Esophagus (tissue), 2 donors: Measurements from ENCODE around the gene VPS35L. TPM values are rescaled to one million over a fixed set of nuclear protein-coding genes. Genes with fewer than 3 reads are reported as not detected.
"Not testable (repeated sequence)": the region's sequence is repeated elsewhere in the genome, so short reads cannot be mapped to it uniquely, and the experiment has no call there.

Experiments used
- H3K27ac ChIP-seq, 2 donors: one replicate each; pipeline ENCODE4 v1.5.1; 2013; ENCODE audit warnings: low read depth in 2 of 2, mild to moderate bottlenecking in 2 of 2, inconsistent platforms in 1 of 2, low read length in 1 of 2, moderate library complexity in 1 of 2
- H3K27me3 ChIP-seq, 2 donors: one replicate each; pipeline ENCODE4 v1.6.1; 2013; ENCODE audit warnings: low read length in 2 of 2, control low read depth in 1 of 2, mild to moderate bottlenecking in 1 of 2; ENCODE audit not compliant: insufficient read depth in 2 of 2, control insufficient read depth in 1 of 2
- H3K36me3 ChIP-seq, 2 donors: one replicate each; pipeline ENCODE4 v1.6.1; 2013; ENCODE audit warnings: low read length in 1 of 2; ENCODE audit not compliant: control insufficient read depth in 2 of 2, insufficient read depth in 2 of 2
- H3K4me1 ChIP-seq, 2 donors: one replicate each; pipeline ENCODE4 v1.6.1; 2013; ENCODE audit warnings: low read length in 1 of 2; ENCODE audit not compliant: control insufficient read depth in 2 of 2, insufficient read depth in 2 of 2
- H3K4me3 ChIP-seq, 2 donors: one replicate each; pipeline ENCODE4 v1.5.1; 2013; ENCODE audit warnings: low read length in 2 of 2, mild to moderate bottlenecking in 2 of 2, low read depth in 1 of 2, moderate library complexity in 1 of 2
- H3K9me3 ChIP-seq, 2 donors: one replicate each; pipeline ENCODE4 v1.6.1; 2013; ENCODE audit warnings: mild to moderate bottlenecking in 2 of 2, low read depth in 1 of 2, low read length in 1 of 2, moderate library complexity in 1 of 2; ENCODE audit not compliant: control insufficient read depth in 2 of 2, insufficient read depth in 1 of 2
- WGBS, 2 donors: extraction: QIAGEN DNeasy Blood & Tissue Kit; methylation state at CpG; one replicate each; pipeline ENCODE4 v1.1.7; 2013; 5-methylcytosine and 5-hydroxymethylcytosine counted together
- polyA plus RNA-seq, 2 donors: library from polyadenylated mRNA; stranded (reverse); fragments of 200-250 nt; gene quantifications; one replicate each; pipeline ENCODE4 v1.2.3, GENCODE V29; 2013
- donor health status: healthy with polysubstance abuse.
- donor health status: Bipolar disorder and iron deficiency.

The VPS35L gene
- polyA plus RNA-seq, 2 donors, result 21.3 to 25.3 TPM

- 81 to 89% methylated on average over 1 of the region's 1 CpG for WGBS, 2 donors
- H3K4me3 ChIP-seq, result no peak overlapping the region
- peaks cover 3% of the 10 kb centered on the region in 2 donors for H3K36me3 ChIP-seq
- no peaks in the 10 kb centered on the region for H3K27me3 ChIP-seq
- no peaks in the 10 kb centered on the region for H3K9me3 ChIP-seq
- H3K4me1 ChIP-seq, result peaks cover 0 to 2% of the 10 kb centered on the region in 2 donors
- H3K27ac ChIP-seq, result no peak overlapping the region
Measured at GRCh38 chr16:19527161-19527560, 28.3 kb upstream of the VPS35L start.

- Histone ChIP-seq H3K36me3 (peaks cover 3% of the 10 kb centered on the region in 2 donors), H3K27me3 (no peaks in the 10 kb centered on the region), H3K9me3 (no peaks in the 10 kb centered on the region), H3K4me3 (no peak overlapping the region), H3K27ac (no peak overlapping the region), H3K4me1 (peaks cover 0 to 2% of the 10 kb centered on the region in 2 donors)
- WGBS, 2 donors, result 91 to 98% methylated on average over 3 of the region's 3 CpGs
Measured at GRCh38 chr16:19528666-19529065, 26.8 kb upstream of the VPS35L start.

GRCh38 chr16:19532601-19533000 lies 22.9 kb upstream of the VPS35L start:
- Histone ChIP-seq H3K27me3 (no peaks in the 10 kb centered on the region), H3K9me3 (no peaks in the 10 kb centered on the region), H3K27ac (no peak overlapping the region), H3K36me3 (peaks cover 3% of the 10 kb centered on the region in 2 donors), H3K4me3 (no peak overlapping the region), H3K4me1 (no peaks in the 10 kb centered on the region)
- WGBS, 2 donors, result 78 to 79% methylated on average over 1 of the region's 1 CpG

DNA sequence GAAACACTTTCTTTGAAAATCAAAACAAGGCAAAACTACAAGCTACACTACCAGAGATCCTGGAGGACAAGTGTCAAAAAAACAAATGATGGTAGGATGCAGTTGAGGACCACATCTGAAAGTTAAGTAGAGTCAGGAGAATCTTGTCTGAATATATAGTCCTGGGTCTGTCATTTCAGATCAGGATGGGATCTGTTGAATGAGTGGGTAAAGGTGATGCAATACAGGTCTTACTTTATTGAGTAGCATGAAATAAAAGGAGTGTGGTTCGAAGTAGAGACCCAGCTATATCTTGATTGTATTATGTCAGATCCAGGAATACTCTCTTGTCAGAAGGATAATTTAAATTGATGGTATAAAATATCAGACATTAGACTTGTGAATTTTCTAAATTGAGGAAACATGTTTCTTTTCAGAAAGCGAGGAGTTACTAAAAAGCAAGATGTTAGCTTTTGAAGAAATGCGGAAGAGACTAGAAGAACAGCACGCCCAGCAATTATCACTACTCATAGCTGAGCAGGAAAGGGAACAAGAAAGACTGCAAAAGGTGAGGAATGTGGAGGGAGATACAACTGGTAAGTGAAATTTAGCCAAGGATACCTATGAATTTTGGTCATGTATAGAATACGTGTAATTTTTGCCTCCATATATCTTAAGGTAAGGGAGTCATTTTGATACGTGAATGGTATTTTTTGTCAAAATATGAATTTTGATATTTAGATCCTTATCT lies 15.1 kb upstream of the VPS35L start:
- Histone ChIP-seq H3K27ac (no peak overlapping the region), H3K27me3 (no peaks in the 10 kb centered on the region), H3K4me3 (no peak overlapping the region), H3K4me1 (no peaks in the 10 kb centered on the region), H3K9me3 (no peaks in the 10 kb centered on the region), H3K36me3 (no peaks in the 10 kb centered on the region)
- 96 to 97% methylated on average over 6 of the region's 6 CpGs for WGBS, 2 donors

DNA sequence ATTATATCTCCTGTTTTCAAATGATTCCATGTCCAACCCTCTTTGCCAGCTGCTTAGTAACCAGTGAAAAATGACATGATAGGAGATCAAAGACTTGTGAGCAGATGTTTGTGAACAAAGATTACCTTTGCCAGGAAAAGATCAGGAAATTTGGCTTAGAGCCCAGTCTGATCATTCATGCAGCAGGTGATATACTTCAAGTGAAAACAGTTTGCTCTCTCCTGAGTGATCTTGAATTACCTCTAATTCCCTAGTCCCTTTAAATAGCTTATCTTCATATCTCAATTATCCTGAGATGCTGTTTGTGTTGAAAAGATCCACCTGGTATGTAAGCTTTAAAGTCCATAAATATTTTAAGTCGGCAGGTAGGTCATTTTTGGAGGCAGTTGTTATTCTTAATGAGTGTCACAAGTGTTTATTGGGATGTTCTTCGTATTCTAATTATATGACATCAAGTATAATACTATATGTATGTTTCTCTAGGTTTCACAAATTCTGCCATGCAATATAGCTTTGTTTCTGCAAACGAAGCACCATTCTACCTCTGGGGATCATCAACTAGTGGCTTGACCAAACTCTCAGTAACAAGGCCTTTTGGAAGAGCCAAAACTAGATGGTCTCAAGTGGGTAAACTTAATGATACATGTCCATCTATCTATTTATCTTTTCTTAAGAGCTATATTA lies 13.2 kb upstream of the VPS35L start:
- H3K36me3 ChIP-seq, result no peaks in the 10 kb centered on the region
- no peak overlapping the region for H3K4me3 ChIP-seq
- H3K27ac ChIP-seq, result no peak overlapping the region
- 68 to 70% methylated on average over 3 of the region's 3 CpGs for WGBS, 2 donors
- no peaks in the 10 kb centered on the region for H3K27me3 ChIP-seq
- no peaks in the 10 kb centered on the region for H3K4me1 ChIP-seq
- H3K9me3 ChIP-seq, result no peaks in the 10 kb centered on the region

GRCh38 chr16:19543278-19543996 lies 12.1 kb upstream of the VPS35L start:
- not testable (repeated sequence) for H3K4me1 ChIP-seq, H3K36me3 ChIP-seq, H3K27me3 ChIP-seq, H3K4me3 ChIP-seq, H3K27ac ChIP-seq, H3K9me3 ChIP-seq
- WGBS, 2 donors, result 77 to 79% methylated on average over 10 of the region's 10 CpGs

- no peak overlapping the region for H3K27ac ChIP-seq
- no peaks in the 10 kb centered on the region for H3K4me1 ChIP-seq
- H3K4me3 ChIP-seq, result no peak overlapping the region
- WGBS, 2 donors, result 91 to 94% methylated on average over 3 of the region's 3 CpGs
- H3K36me3 ChIP-seq, result no peaks in the 10 kb centered on the region
- H3K27me3 ChIP-seq, result no peaks in the 10 kb centered on the region
- no peaks in the 10 kb centered on the region for H3K9me3 ChIP-seq
Measured at GRCh38 chr16:19548144-19548543, 7.4 kb upstream of the VPS35L start.

DNA sequence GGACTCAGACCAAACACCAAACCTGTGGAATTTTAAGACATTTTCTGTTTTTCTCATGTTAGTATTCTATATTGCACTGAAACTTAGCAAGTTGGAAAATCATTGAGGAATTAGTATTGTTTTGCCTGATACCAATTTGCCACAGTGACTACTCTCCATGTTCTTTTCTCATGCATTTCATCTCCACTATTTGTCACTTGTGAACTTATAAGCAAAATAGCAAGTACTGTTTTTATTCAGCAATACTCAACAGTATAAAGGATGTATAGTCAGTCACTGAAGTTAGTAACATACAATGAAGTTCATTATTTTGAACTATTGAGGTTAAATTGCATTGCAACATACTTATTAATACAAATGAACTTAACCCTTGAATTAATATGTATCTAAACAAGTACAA lies 5.8 kb upstream of the VPS35L start:
- Histone ChIP-seq H3K36me3 (no peaks in the 10 kb centered on the region), H3K9me3 (no peaks in the 10 kb centered on the region), H3K27ac (no peak overlapping the region), H3K27me3 (no peaks in the 10 kb centered on the region), H3K4me1 (no peaks in the 10 kb centered on the region), H3K4me3 (no peak overlapping the region)

DNA sequence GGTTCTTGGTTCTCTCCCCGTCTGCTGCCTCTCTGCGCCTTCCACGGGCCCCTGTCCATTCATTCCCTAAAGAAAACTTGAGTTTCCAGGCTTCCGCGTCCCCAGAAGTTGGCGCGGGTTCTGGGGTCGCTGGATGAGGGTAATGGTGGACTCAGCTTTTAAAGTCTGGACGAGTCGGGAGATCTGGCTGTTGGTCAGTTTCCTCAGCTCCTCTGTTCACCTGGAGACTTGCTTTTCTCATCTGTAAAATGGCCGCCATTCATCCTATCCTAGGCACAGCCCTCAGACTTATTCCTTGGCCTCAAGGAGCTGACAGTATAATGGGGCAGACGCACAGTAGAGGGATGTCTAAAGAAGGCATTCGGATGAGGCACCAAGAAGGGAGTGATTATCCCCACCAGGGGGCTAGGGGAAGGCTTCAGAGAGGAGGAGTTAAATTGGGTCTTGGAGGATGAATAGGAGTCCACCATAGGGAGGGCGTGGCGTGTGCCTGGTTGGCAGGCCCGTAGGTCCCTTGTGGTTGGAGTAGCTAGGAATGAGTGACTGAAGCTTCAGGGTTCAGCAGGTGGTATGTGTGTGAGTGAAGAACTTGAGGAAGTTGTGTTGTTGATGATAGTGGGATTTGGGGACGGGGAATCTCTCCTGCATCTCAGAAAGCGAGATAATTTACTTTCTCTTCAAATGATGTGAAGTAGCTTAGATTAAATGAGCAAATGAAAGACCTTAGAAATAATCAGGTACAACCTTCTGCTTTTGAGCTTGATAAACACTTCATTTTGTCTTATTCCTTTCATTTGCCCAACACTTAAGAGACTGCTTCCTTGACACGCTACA lies 652 bp downstream of the VPS35L start:
- 32% methylated on average over 19 of the region's 19 CpGs for WGBS, 2 donors
- Histone ChIP-seq H3K36me3 (no peaks in the 10 kb centered on the region), H3K9me3 (no peaks in the 10 kb centered on the region), H3K4me3 (peak overlapping the region; percentile 70 to 79), H3K4me1 (peaks cover 2 to 4% of the 10 kb centered on the region in 2 donors), H3K27ac (peak overlapping the region; percentile 74 to 93), H3K27me3 (no peaks in the 10 kb centered on the region)
